Ramos (cell line): ENCODE data around the gene SLC51A.
"Not testable (repeated sequence)": the region's sequence is repeated elsewhere in the genome, so short reads cannot be mapped to it uniquely, and the experiment has no call there.

Source experiments
- in situ Hi-C: fragments of 300-500 bp; cut with MboI; formaldehyde crosslinking; loops from one replicate; pipeline ENCODE4 v1.14.3; 2022; ENCODE audit warnings: low sequenced_read_pairs; ENCODE audit not compliant: unreplicated experiment

Gene SLC51A

GRCh38 chr3:196192524-196193051 is 23.7 kb upstream of the SLC51A start:
- in situ Hi-C loops, result loop anchor here (5.0 kb wide), 1 partner anchor 170 kb away; no protein-coding TSS in a partner anchor

GRCh38 chr3:196193133-196193735 is 23.1 kb upstream of the SLC51A start:
- in situ Hi-C loops, result loop anchor here (5.0 kb wide), 1 partner anchor 171 kb away; no protein-coding TSS in a partner anchor

DNA sequence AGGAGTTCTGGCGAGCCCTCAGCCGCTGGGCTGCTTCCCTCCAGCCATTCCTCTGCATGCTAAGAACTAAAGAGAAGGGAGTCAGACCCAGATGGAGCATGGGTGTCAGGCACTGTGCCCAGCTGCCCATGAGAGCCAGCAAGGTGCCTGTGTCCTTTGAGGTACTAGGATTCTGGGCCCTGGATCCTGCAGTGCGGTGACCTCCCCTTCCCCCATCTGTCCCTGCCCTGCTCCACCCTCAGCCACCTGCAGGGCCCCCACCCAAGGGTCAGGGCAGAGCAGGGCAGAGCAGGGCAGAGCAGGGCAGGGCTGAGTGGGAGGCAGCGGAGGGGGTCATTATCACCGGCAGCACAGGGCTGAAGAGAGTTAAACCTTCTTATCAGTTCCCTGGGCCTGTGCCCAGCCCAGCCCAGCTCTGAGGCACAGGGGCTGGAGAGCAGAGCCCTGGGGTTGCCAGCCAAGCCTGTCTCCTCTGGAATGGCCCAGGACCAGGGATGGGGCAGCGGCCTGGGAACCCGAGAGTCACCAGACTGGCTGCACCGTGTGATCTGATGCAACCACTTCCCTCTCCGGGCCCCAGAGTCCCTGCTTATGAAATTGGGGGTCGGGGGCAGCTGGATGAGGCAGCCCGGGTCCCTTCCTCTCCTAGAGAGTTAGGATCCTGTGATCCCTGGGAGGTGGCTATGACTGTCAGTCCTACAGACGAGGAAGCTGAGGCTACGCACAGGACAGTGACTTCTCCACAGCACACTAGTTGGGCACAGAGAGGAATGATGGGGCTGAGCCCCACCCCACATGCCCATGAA is 22.4 kb upstream of the SLC51A start:
- in situ Hi-C loops, result loop anchor here (5.0 kb wide), 1 partner anchor 172 kb away; no protein-coding TSS in a partner anchor

DNA sequence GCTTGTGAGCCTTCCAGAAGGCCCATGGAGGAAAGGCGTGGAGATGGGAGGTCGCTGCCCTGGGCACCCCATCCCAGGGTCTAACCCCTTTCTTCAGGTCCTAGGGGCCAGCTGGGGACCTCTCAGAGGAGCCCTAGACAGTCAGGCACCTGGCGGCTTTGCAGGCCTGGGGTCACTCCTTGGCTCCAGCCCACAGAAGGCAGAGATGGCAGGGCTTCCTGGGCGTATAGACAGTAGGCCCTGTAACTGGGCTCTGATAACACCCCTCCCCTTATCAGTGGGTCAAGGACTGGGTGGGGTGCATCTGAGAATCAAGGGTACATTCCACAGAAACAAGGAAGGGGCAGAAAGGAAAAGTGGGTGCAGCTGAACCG is 21.8 kb upstream of the SLC51A start:
- in situ Hi-C loops, result loop anchor here (5.0 kb wide), 1 partner anchor 172 kb away; no protein-coding TSS in a partner anchor

- in situ Hi-C loops, result no loop called here
Measured at GRCh38 chr3:196195664-196196265, 20.6 kb upstream of the SLC51A start.

DNA sequence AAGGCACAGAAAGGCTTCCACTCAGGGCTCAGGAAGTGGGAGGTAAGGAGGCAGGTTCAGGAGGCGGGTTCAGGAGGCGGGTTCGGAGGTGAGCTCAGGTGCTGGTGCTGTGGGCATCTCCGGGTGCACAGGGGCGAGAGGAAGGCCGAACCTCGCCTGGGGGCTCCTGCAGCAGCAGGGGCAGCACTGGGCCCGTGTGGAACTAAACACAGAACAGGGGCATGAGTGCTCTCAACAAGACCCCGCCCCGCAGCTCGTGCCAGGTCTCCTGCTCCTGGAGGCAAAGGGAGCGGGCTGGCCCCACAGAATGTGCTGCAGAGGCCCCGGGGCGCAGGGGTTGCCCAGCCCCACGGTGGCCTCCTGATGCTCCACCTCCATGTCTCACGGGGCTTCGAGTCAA is 18.8 kb upstream of the SLC51A start:
- in situ Hi-C loops, result no loop called here

- in situ Hi-C loops, result no loop called here
Measured at GRCh38 chr3:196198081-196198675, 18.2 kb upstream of the SLC51A start.

- in situ Hi-C loops, result no loop called here
Measured at GRCh38 chr3:196198771-196199753, 17.3 kb upstream of the SLC51A start.

DNA sequence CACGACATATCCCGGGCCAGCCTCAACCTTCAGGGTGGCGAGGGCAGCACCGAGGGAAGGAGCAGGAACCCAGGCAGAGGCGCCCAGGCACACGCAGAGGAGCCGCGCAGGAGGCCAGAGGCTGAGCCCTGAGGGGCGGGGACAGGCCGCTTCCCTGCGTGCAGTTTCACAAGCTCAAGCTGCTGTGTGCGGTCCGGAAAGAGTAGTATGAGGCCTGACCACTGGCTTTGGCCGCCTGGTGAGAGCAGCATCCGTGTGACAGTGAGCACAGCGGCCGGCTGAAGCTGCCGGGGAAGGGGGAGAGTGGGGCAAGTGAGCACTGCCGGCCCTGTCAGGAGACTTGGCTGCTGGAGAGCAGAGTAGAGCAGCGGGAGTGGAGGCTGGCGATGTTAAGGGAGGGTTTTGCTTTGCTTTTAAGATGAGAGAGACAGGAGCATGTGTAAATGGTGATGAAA is 13.8 kb upstream of the SLC51A start:
- in situ Hi-C loops, result no loop called here

DNA sequence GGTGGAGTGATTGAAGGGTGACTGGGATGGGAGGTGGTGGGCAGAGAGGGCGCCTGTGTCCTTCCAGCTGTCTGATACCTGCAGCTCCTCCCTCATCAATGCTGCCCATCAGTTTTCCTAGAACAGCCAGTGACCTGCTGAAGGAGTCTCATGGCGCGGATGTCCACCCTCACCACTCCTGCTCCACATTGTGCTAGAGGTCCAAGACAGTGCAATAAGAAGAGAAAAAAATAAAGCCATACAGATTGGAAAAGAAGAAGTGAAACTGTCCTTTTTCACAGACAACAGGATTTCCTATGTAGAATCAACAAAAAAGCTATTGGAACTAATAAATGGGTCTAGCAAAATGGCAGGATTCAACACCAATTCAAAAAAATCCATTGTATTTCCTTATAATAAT is 12.5 kb upstream of the SLC51A start:
- in situ Hi-C loops, result no loop called here

DNA sequence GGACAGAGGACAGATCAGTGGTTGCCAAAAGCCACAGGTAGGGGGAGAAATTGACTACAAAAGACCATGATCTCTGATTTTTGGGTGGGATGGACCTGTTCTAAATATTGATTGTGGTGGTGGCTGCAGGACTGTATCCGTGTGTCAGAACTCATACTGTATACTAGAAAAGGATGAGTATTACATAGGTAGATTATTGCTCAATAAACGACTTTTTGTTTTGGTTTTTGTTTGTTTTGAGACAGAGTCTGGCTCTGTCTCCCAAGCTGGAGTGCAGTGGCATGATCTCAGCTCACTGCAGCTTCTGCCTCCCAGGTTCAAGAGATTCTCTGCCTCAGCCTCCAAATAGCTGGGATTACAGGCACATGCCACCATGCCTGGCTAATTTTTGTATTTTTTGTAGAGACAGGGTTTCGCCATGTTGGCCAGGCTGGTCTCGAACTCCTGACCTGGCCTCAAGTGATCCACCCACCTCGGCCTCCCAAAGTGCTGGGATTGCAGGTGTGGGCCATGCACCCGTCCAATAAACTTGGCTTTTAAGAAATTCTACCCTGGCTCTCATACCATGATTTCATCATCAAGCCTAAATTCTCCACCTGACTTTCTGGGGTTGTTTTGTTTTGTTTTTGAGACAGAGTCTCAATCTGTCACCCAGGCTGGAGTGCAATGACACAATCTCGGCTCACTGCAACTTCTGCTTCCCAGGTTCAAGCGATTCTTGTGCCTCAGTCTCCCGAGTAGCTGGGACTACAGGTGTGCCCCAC is 10.7 kb upstream of the SLC51A start:
- in situ Hi-C loops, result not testable (repeated sequence)

DNA sequence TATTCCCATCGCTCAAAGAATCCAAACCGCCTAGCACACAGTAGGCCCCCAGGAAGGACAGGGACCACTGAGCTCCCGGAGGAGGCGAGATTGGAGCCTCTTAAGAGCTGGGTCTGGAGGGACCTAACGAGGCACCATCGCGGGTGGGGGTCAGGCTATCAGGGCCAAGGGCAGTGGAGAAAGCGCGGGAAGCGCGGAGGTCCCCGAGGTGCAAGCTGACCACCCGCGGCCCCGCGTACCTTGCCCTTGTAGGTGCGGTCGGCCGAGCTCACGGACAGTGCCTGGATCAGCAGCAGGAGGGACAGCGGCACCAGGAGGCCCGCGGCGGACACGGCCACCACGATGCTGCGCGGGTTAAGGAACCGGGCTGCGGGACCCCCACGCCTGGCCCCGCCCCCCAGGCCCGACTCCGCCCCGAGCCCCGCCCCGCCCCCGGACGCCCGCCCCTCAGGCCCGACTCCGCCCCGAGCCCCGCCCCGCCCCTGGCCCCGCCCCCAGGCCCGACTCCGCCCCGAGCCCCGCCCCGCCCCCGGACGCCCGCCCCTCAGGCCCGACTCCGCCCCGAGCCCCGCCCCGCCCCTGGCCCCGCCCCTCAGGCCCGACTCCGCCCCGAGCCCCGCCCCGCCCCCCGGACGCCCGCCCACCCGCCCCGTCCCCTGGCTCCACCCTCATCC is 9.0 kb upstream of the SLC51A start:
- in situ Hi-C loops, result no loop called here

DNA sequence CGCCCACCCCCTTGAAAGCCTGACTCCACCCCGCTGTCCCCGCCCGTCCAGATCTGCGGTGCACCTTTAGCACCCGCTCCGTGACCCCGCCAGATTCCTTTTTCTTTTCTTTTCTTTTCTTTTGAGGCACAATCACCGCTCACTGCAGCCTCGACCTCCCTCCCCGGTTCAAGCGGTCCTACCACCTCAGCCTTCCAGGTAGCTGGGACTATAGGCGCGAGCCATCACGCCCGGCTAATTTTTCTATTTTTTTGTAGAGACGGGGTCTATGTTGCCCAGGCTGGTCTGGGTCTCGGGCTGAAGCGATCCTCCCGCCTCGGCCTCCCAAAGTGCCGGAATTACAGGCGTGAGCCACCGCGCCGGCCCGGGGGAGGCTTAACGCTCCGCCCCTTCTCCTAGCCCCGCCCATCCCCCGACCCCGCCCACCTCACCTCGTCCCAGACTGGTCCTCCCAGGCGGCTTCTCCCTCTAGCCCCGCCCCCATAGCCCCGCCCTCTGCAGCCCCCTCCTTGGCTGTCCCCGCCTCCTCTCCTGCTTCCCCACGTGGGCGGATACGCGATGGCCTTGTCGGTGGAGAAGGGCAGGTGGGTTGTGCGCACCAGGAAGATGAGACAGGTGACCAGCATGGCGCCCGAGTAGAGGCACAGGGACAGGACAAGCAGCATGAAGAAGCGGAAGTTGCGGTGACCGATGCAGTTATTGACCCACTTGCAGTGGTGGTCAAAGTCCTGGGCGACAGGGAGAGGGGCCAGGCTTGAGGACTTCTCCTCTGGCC is 8.3 kb upstream of the SLC51A start:
- in situ Hi-C loops, result no loop called here

DNA sequence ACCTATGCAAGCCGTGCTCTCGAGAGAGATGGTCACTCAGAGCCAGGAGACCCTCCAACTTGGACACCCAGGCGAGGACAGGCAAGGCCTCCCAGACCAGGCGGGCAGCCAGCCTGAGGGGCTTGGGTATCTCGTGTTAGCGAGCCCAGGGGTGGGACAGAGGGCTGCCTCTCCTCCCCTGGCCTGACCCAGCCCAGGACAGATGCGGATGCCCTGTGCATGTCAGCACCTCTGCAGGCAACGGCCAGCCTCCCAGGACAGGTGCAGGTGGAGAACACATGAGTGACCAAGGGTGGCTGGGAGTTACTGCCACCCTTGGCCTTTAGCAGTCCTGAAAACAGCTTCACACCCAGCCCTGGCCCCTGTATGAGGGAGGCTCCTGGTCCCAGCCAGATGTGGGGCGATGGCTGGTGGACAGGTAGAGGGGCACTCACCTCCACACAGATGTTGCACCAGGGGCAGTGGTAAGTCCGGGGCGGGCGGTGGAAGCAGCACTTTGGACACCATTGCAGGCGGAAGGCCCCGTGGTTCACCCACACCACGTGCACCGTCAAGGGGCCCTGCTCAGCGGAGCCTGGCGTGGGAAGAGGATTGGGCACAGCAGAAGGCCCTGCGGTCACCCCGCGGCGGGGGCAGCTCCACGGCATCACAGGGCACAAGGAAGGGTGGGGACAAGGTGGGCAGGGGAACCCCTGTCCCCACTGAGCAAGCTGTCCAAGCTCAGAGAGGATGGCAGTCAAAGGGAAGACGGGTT is 7.2 kb upstream of the SLC51A start:
- in situ Hi-C loops, result no loop called here

DNA sequence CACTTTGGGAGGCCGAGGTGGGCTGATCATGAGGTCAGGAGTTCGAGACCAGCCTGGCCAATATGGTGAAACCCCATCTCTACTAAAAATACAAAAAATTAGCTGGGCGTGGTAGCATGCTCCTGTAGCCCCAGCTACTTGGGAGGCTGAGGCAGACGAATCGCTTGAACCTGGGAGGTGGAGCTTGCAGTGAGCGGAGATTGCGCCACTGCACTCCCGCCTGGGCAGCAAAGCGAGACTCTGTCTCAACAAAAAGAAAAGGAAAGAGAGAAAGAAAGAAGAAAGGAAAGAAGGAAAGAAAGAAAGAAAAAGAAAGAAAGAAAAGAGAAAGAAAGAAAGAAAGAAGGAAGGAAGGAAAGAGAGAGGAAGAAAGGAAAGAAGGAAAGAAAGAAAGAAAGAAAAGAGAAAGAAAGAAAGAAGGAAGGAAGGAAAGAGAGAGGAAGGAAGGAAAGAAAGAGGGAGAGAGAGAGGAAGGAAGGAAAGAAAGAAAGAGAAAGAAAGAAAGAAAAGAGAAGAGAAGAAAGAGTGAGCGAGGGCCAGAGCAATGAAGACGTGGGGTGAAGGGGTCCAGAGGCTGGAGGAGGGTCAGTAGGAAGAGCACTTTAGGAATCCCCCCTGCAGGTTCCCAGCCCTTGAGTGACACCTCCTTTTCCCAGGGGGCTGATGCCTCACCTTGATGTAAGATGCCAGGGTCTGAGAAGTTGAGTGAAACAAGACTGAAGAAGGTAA is 6.2 kb upstream of the SLC51A start:
- in situ Hi-C loops, result not testable (repeated sequence)
